ENCODE measurements around the gene PFKFB3.
"Not testable (repeated sequence)": the region's sequence is repeated elsewhere in the genome, so short reads cannot be mapped to it uniquely, and the experiment has no call there.

PFKFB3 gene

DNA sequence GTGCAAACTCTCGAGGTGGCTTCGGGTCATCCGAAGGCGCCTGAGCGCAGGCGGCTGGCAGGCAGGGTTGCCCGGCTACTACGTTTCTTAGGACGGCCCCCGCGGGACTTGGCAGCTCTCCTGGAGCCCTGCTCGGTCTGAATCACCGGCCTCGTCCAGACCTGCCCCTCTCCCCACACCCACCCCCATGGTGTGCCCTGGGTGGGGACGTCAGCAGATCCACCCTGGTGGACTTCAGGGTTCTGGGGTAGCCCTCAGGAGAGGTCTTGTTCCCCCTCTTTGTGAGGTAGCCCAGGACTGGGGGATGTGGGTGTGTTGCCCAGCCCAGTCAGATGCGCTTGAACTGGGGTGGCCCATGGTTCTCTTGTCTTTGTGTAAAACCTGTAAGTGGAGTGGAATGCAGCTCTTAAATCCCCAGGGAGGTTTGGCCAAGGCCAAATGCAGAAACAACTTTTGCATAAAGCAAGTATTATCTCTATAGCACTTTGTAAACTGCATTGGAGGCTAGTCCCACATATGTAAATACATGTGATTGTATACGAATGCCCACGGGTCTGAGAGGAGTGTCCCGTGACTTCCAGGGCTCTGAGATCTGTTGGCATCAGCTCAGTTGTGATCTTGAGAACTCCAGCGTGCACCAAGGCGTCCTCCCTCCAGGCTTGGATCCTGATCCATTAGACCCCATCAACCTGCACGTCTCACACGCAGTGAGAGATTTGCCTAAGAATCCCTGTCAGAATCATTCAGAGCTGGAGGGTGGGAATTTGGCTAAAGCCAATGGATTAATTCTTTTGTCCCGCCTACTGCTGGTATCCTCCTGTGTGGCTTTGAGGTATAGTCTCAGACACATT, 1.8 kb downstream of the PFKFB3 start:
- Histone ChIP-seq H3K9me3 (ENCODE audit: low read length) (no peaks in the 10 kb centered on the region), H3K4me1 (ENCODE audit: insufficient read depth, low read length) (peaks cover 12% of the 10 kb centered on the region), H3K4me3 (ENCODE audit: low read depth in 1 of 2, low read length in 2 of 2) (peak overlapping the region; percentile 74 to 91), H3K9ac (ENCODE audit: low read length) (no peak overlapping the region), H3K36me3 (ENCODE audit: insufficient read depth, low read length) (no peaks in the 10 kb centered on the region), H3K27ac (ENCODE audit: low read depth, low read length) (no peak overlapping the region), H3K27me3 (ENCODE audit: control insufficient read depth in 1 of 2, insufficient read depth in 2 of 2, low read length in 2 of 2) (no peaks in the 10 kb centered on the region)

DNA sequence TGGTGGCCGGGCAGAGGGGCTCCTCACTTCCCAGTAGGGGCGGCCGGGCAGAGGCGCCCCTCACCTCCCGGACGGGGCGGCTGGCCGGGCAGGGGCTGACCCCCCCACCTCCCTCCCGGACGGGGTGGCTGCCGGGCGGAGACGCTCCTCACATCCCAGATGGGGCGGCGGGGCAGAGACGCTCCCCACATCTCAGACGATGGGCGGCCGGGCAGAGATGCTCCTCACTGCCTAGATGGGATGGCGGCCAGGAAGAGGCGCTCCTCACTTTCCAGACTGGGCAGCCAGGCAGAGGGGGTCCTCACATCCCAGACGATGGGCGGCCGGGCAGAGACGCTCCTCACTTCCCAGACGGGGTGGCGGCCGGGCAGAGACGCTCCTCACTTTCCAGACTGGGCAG, 3.8 kb downstream of the PFKFB3 start:
- peaks cover 14% of the 10 kb centered on the region for H3K4me1 ChIP-seq (ENCODE audit: insufficient read depth, low read length)
- not testable (repeated sequence) for H3K27ac ChIP-seq (ENCODE audit: low read depth, low read length); H3K9ac ChIP-seq (ENCODE audit: low read length)

DNA sequence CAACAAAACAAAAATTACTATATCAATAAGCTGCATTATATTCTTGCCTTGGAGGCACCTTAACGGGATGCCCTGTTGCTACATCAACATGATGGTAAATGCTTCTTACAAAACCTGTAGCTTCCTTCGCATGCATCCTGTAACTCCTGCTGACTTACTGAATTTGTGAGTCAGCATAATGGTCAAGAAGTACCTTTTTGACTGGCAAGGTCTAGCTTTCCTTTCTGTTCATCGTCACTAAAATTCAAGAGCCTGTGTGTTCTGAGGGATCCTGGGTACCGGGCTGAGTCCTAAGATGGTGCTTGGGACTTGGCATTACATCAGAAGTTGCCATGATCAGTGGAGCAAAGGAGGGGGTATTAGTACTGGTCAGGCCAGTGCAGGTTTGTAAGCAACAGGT, 4.9 kb downstream of the PFKFB3 start:
- Histone ChIP-seq H3K9me3 (ENCODE audit: low read length) (no peaks in the 10 kb centered on the region), H3K27me3 (ENCODE audit: control insufficient read depth in 1 of 2, insufficient read depth in 2 of 2, low read length in 2 of 2) (no peaks in the 10 kb centered on the region), H3K36me3 (ENCODE audit: insufficient read depth, low read length) (no peaks in the 10 kb centered on the region), H3K4me1 (ENCODE audit: insufficient read depth, low read length) (peaks cover 24% of the 10 kb centered on the region), H3K4me3 (ENCODE audit: low read depth in 1 of 2, low read length in 2 of 2) (no peak overlapping the region), H3K27ac (ENCODE audit: low read depth, low read length) (no peak overlapping the region), H3K9ac (ENCODE audit: low read length) (no peak overlapping the region)

More for the DNA sequence above, 3.8 kb downstream of the PFKFB3 start:
- not testable (repeated sequence) for H3K27me3 ChIP-seq (ENCODE audit: control insufficient read depth in 1 of 2, insufficient read depth in 2 of 2, low read length in 2 of 2); H3K36me3 ChIP-seq (ENCODE audit: insufficient read depth, low read length); H3K9me3 ChIP-seq (ENCODE audit: low read length); H3K4me3 ChIP-seq (ENCODE audit: low read depth in 1 of 2, low read length in 2 of 2)

DNA sequence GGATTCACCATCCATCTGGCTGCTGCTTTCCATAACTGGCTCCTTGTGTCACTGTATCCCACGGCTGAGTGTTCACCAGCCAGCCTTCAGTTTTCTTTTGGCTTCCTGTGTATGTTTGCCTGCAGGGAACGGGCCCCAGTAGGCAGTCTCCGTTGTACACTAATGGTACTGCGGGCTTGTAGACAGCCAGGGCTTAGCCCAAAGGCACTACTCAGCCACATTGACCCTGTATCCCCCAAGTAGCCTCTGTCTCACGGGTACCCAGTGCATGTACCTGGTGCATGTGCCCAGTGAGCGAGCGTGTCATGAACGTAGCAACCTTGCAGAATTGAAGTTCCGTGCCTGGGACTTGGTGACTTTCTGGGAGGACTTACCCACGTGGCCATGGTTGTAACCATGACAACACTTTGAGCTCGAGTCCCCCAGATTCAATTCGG, 6.1 kb downstream of the PFKFB3 start:
- H3K9ac ChIP-seq (ENCODE audit: low read length), result no peak overlapping the region
- no peak overlapping the region for H3K4me3 ChIP-seq (ENCODE audit: low read depth in 1 of 2, low read length in 2 of 2)
- peaks cover 24% of the 10 kb centered on the region for H3K4me1 ChIP-seq (ENCODE audit: insufficient read depth, low read length)
- no peaks in the 10 kb centered on the region for H3K27me3 ChIP-seq (ENCODE audit: control insufficient read depth in 1 of 2, insufficient read depth in 2 of 2, low read length in 2 of 2)
- peaks cover 5% of the 10 kb centered on the region for H3K36me3 ChIP-seq (ENCODE audit: insufficient read depth, low read length)
- no peaks in the 10 kb centered on the region for H3K9me3 ChIP-seq (ENCODE audit: low read length)
- H3K27ac ChIP-seq (ENCODE audit: low read depth, low read length), result no peak overlapping the region

DNA sequence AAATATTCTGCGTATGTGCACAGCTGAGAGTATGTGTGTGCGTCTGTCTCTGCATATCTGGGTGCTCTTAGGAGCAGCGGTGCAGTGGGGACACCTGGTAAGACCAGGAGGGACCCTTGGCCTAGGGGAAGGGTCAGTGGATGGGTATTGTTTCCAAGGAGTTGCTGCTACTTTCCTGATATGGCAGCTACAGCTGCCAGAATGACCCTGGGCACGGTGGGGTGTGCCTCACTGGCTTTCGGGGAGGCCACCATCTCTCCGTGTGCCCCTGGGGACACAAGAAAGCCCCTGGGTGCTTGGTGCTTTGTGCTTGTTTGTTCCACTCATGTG, 8.6 kb downstream of the PFKFB3 start:
- Histone ChIP-seq H3K27me3 (ENCODE audit: control insufficient read depth in 1 of 2, insufficient read depth in 2 of 2, low read length in 2 of 2) (no peaks in the 10 kb centered on the region), H3K27ac (ENCODE audit: low read depth, low read length) (peak overlapping the region; percentile 61), H3K9me3 (ENCODE audit: low read length) (no peaks in the 10 kb centered on the region), H3K4me3 (ENCODE audit: low read depth in 1 of 2, low read length in 2 of 2) (no peak overlapping the region), H3K36me3 (ENCODE audit: insufficient read depth, low read length) (peaks cover 29% of the 10 kb centered on the region), H3K4me1 (ENCODE audit: insufficient read depth, low read length) (peaks cover 15% of the 10 kb centered on the region), H3K9ac (ENCODE audit: low read length) (no peak overlapping the region)

DNA sequence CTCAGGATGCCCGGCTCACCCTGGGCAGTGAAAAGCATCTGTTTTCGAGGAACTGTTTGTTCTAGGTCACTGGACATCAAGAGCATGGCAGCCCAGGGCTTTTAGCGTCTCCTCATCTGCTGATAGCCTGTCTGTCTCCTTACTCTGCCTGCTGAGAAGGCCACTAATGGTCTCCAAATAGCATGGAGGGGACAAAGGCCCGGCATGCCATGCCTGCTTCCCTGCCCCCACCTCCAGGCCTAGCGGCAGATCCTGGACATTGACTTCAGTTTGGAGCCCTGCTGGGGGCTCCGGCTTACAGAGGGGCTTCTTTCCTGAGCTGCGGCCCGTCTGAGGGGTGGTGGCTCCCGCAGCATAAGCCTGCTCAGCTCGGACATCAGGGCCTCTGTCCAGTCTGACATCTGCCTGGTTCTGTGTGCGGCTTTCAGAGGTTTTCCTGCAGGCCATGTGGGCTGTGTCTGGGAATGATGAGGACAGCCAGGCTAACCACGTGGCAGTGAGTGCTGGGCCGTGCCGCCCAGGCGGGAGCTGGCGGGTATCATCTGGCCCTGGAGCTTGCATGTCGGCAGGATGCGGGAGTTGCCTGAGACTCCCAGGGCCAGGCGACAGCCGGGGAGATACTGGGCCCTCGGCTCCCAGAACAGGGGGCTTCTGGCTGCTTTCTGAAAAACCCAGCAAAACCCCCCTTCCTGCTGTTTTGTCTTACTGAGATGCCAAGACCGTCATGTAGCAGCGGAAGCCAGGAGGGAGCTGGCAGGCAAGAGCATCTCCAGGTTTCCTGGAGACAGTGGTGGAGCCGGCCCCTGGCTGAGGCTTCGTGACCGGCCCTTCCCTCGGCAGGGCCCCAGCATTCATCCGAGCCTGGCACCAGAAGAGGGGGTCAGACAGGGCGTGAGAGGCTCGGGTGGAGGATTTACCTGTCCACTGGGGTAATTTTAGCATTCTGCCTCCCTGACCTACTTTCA, 9.2 kb downstream of the PFKFB3 start:
- Histone ChIP-seq H3K4me1 (ENCODE audit: insufficient read depth, low read length) (peaks cover 15% of the 10 kb centered on the region), H3K4me3 (ENCODE audit: low read depth in 1 of 2, low read length in 2 of 2) (peak overlapping the region in 1 of 2 donors; percentile 6), H3K9me3 (ENCODE audit: low read length) (no peaks in the 10 kb centered on the region), H3K36me3 (ENCODE audit: insufficient read depth, low read length) (peaks cover 35% of the 10 kb centered on the region), H3K27ac (ENCODE audit: low read depth, low read length) (peak overlapping the region; percentile 61), H3K9ac (ENCODE audit: low read length) (no peak overlapping the region), H3K27me3 (ENCODE audit: control insufficient read depth in 1 of 2, insufficient read depth in 2 of 2, low read length in 2 of 2) (no peaks in the 10 kb centered on the region)

DNA sequence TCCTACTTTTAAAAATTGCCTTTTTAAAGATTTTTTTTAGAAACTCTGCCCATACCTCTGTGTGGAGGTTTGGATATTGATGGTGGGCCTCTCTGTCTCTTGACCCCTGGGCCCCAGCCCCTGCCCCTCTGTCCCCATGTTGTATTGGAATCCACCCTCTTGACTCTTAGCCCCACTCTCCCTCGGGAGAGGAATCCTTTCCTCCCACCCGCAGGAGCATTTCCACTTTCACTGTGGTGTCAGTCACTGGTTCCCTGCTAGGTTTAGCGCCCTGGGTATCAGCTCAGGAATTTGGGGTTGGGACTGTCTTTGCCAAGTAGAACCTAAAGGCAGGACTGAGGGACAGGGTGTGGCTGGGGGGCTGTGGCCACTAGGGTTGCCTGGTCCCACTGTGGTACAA, 10.1 kb downstream of the PFKFB3 start:
- H3K36me3 ChIP-seq (ENCODE audit: insufficient read depth, low read length), result peaks cover 44% of the 10 kb centered on the region
- H3K27ac ChIP-seq (ENCODE audit: low read depth, low read length), result no peak overlapping the region
- peaks cover 15% of the 10 kb centered on the region for H3K4me1 ChIP-seq (ENCODE audit: insufficient read depth, low read length)
- H3K9me3 ChIP-seq (ENCODE audit: low read length), result no peaks in the 10 kb centered on the region
- no peaks in the 10 kb centered on the region for H3K27me3 ChIP-seq (ENCODE audit: control insufficient read depth in 1 of 2, insufficient read depth in 2 of 2, low read length in 2 of 2)
- no peak overlapping the region for H3K9ac ChIP-seq (ENCODE audit: low read length)
- no peak overlapping the region for H3K4me3 ChIP-seq (ENCODE audit: low read depth in 1 of 2, low read length in 2 of 2)

DNA sequence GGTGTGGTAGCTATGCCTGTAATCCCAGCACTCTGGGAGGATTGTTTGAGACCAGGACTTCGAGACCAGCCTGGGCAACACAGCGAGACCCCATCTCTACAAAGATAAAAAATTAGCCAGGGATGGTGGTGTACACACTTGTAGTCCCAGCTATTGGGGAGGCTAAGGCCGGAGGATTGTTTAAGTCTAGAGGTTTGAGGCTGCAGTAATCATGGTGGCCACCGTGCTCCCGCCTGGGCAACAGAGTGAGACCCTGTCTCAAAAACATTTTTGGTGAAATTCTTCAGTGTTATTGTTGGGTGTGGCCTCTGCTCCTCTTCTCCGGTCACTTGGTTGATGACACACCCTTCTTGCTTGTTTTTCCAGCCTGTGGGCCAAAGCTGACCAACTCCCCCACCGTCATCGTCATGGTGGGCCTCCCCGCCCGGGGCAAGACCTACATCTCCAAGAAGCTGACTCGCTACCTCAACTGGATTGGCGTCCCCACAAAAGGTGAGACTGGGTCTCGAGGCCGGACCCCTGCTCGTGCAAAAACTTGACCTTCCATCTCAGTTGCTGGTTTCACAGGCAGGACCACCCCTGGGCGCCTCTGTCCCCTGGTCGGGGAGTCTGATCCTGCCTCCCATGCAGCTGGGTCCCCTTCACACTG, 10.6 kb downstream of the PFKFB3 start:
- H3K4me3 ChIP-seq (ENCODE audit: low read depth in 1 of 2, low read length in 2 of 2), result no peak overlapping the region
- peaks cover 15% of the 10 kb centered on the region for H3K4me1 ChIP-seq (ENCODE audit: insufficient read depth, low read length)
- no peak overlapping the region for H3K9ac ChIP-seq (ENCODE audit: low read length)
- H3K27ac ChIP-seq (ENCODE audit: low read depth, low read length), result no peak overlapping the region
- no peaks in the 10 kb centered on the region for H3K27me3 ChIP-seq (ENCODE audit: control insufficient read depth in 1 of 2, insufficient read depth in 2 of 2, low read length in 2 of 2)
- peaks cover 47% of the 10 kb centered on the region for H3K36me3 ChIP-seq (ENCODE audit: insufficient read depth, low read length)
- H3K9me3 ChIP-seq (ENCODE audit: low read length), result no peaks in the 10 kb centered on the region

DNA sequence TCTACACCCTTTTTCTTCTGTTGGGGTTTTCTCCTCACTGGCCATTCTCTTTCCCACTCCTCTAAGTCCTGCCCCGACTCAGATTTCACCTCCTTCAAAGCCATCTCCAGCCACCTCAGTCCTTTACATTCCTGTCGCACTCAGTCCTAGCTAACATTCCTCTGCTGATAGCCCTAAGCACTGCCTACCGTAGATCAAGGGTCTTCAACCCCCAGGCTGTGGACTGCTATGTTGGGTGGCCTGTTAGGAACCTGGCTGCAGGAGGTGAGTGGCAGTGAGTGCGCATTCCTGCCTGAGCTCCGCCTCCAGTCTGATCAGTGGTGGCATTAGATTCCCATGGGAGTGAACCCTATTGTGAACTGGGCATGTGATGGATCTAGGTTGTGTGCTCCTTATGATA, 11.2 kb downstream of the PFKFB3 start:
- Histone ChIP-seq H3K9me3 (ENCODE audit: low read length) (no peaks in the 10 kb centered on the region), H3K27me3 (ENCODE audit: control insufficient read depth in 1 of 2, insufficient read depth in 2 of 2, low read length in 2 of 2) (no peaks in the 10 kb centered on the region), H3K4me3 (ENCODE audit: low read depth in 1 of 2, low read length in 2 of 2) (no peak overlapping the region), H3K4me1 (ENCODE audit: insufficient read depth, low read length) (peaks cover 15% of the 10 kb centered on the region), H3K9ac (ENCODE audit: low read length) (no peak overlapping the region), H3K36me3 (ENCODE audit: insufficient read depth, low read length) (peaks cover 51% of the 10 kb centered on the region), H3K27ac (ENCODE audit: low read depth, low read length) (no peak overlapping the region)

DNA sequence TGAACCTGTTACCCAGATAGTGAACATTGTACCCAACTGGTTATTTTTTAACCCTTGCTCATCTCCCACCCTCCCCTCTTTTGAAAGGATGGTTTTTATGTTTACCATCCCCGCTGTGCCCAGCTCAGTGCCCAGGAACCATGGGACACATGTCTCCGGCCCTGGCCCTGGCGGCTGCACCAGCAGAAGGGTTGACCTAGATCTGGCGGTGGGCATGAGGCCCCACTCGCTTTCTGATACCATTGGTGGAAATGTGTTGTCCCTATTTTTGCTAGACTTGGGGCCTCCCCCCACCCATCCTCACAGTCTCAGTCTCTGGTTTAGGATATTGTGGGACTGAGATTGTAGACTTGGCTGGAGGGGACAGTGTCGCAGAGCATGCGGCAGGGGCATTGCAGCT, 11.9 kb downstream of the PFKFB3 start:
- H3K27me3 ChIP-seq (ENCODE audit: control insufficient read depth in 1 of 2, insufficient read depth in 2 of 2, low read length in 2 of 2), result no peaks in the 10 kb centered on the region
- H3K4me1 ChIP-seq (ENCODE audit: insufficient read depth, low read length), result peaks cover 15% of the 10 kb centered on the region
- no peak overlapping the region for H3K9ac ChIP-seq (ENCODE audit: low read length)
- no peak overlapping the region for H3K4me3 ChIP-seq (ENCODE audit: low read depth in 1 of 2, low read length in 2 of 2)
- peaks cover 58% of the 10 kb centered on the region for H3K36me3 ChIP-seq (ENCODE audit: insufficient read depth, low read length)
- H3K27ac ChIP-seq (ENCODE audit: low read depth, low read length), result no peak overlapping the region
- H3K9me3 ChIP-seq (ENCODE audit: low read length), result no peaks in the 10 kb centered on the region

DNA sequence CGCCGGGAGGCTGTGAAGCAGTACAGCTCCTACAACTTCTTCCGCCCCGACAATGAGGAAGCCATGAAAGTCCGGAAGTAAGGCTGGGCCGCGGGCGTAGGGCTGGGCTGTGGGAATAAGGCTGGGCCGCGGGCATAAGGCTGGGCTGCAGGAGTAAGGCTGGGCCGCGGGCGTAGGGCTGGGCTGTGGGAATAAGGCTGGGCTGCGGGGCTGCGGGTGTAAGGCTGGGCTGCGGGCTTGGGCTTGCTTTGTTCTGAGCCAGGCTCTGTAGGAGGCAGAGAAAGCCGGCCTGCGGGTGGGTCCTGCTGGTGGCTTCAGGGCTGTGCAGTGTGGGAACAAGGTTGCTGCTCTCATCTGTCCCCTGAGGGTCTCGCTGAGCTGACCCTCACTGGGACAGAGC, 12.5 kb downstream of the PFKFB3 start:
- H3K9ac ChIP-seq (ENCODE audit: low read length), result no peak overlapping the region
- peaks cover 15% of the 10 kb centered on the region for H3K4me1 ChIP-seq (ENCODE audit: insufficient read depth, low read length)
- H3K36me3 ChIP-seq (ENCODE audit: insufficient read depth, low read length), result peaks cover 64% of the 10 kb centered on the region
- H3K27me3 ChIP-seq (ENCODE audit: control insufficient read depth in 1 of 2, insufficient read depth in 2 of 2, low read length in 2 of 2), result no peaks in the 10 kb centered on the region
- no peak overlapping the region for H3K27ac ChIP-seq (ENCODE audit: low read depth, low read length)
- no peaks in the 10 kb centered on the region for H3K9me3 ChIP-seq (ENCODE audit: low read length)
- H3K4me3 ChIP-seq (ENCODE audit: low read depth in 1 of 2, low read length in 2 of 2), result no peak overlapping the region
